BJ (cell line): ENCODE data around the gene UBE2D3. TPM values are rescaled to one million over a fixed set of nuclear protein-coding genes. Genes with fewer than 3 reads are reported as not detected.
"Not testable (repeated sequence)": the region's sequence is repeated elsewhere in the genome, so short reads cannot be mapped to it uniquely, and the experiment has no call there.

ENCODE experiments used
- CTCF ChIA-PET: fragments of 350-600 bp; formaldehyde crosslinking; extraction: SDS; loops from one replicate; lab custom pipeline; 2021; ENCODE audit warnings: antibody characterized with exemption, inconsistent platforms; lab: Yijun Ruan, JAX
- POLR2A ChIA-PET: fragments of 300-600 bp; sonication (Branson Sonifier 250); formaldehyde crosslinking; extraction: SDS; loops from one replicate; lab custom pipeline; 2021; ENCODE audit warnings: antibody characterized with exemption; lab: Charles Lee
- DNase-seq: peaks from one replicate; pipeline ENCODE4 v3.0.0-alpha.2; 2011; ENCODE audit warnings: low read depth
- H3K27me3 ChIP-seq: 2 replicates; pipeline ENCODE4 v1.6.0; 2011; ENCODE audit warnings: low read length; ENCODE audit not compliant: control insufficient read depth, insufficient read depth
- H3K36me3 ChIP-seq: 2 replicates; pipeline ENCODE4 v1.5.1; 2011; ENCODE audit warnings: low read length; ENCODE audit not compliant: control insufficient read depth, insufficient read depth
- H3K4me3 ChIP-seq: 2 replicates; pipeline ENCODE4 v1.5.1; 2011; ENCODE audit warnings: low read depth, mild to moderate bottlenecking, control low read depth, low read length
- CTCF ChIP-seq: IDR thresholded peaks from 2 replicates; pipeline ENCODE4 v1.5.1; 2011; ENCODE audit warnings: low read depth, mild to moderate bottlenecking, control low read depth, inconsistent platforms, low read length, moderate library complexity; ENCODE audit not compliant: insufficient read depth
- polyA plus RNA-seq: library from polyadenylated mRNA; depleted of rRNA; stranded (reverse); fragments of >200 nt; gene quantifications from 2 replicates; pipeline ENCODE4 v1.2.3, GENCODE V29; 2011

Gene UBE2D3
- polyA plus RNA-seq, 1 experiment, result 298 TPM

- no peak for TF ChIP-seq CTCF
- peak overlapping the region; percentile 69 for H3K4me3 ChIP-seq
- DNase-seq, result no peak
- no peaks in the 10 kb centered on the region for H3K27me3 ChIP-seq
- POLR2A ChIA-PET, result no interaction called here
- CTCF ChIA-PET, result interaction anchor here (1.2 to 2.1 kb wide), 3 partner anchors 29 to 248 kb away, joined by 4 to 8 read pairs (median 4); partner anchors contain the start of gene UBE2D3
- H3K36me3 ChIP-seq, result no peaks in the 10 kb centered on the region
These were observed 40.9 kb upstream of the UBE2D3 start for GRCh38 chr4:102868153-102868780.

- H3K36me3 ChIP-seq, result no peaks in the 10 kb centered on the region
- ChIA-PET POLR2A (no interaction called here), CTCF (interaction anchor here (1.3 to 2.1 kb wide), 2 partner anchors 39 to 247 kb away, joined by 4 to 8 read pairs; partner anchors contain the start of gene UBE2D3)
- no peaks in the 10 kb centered on the region for H3K27me3 ChIP-seq
- no peak for DNase-seq
- TF ChIP-seq CTCF, result no peak
- peak overlapping the region; percentile 69 for H3K4me3 ChIP-seq
These were observed 40.2 kb upstream of the UBE2D3 start for GRCh38 chr4:102867278-102868152.

GRCh38 chr4:102865327-102865726, 38.0 kb upstream of the UBE2D3 start:
- DNase-seq, H3K4me3 ChIP-seq, POLR2A ChIA-PET, H3K36me3 ChIP-seq, CTCF ChIA-PET, H3K27me3 ChIP-seq: not testable (repeated sequence)

GRCh38 chr4:102862747-102863146, 35.4 kb upstream of the UBE2D3 start:
- Histone ChIP-seq H3K36me3 (no peaks in the 10 kb centered on the region), H3K4me3 (no peak overlapping the region), H3K27me3 (no peaks in the 10 kb centered on the region)
- DNase-seq, result no peak
- TF ChIP-seq CTCF, result no peak
- CTCF ChIA-PET, result no interaction called here
- POLR2A ChIA-PET, result no interaction called here

- Histone ChIP-seq H3K27me3 (no peaks in the 10 kb centered on the region), H3K36me3 (no peaks in the 10 kb centered on the region), H3K4me3 (no peak overlapping the region)
- ChIA-PET POLR2A (no interaction called here), CTCF (no interaction called here)
- TF ChIP-seq CTCF, result no peak
- DNase-seq, result no peak
These were observed 34.7 kb upstream of the UBE2D3 start for GRCh38 chr4:102862016-102862415.
